ENCODE data around the gene PROCA1.
A peak's percentile ranks its signal among the peaks of the same experiment; 100 is the strongest.

The PROCA1 gene, protein sequence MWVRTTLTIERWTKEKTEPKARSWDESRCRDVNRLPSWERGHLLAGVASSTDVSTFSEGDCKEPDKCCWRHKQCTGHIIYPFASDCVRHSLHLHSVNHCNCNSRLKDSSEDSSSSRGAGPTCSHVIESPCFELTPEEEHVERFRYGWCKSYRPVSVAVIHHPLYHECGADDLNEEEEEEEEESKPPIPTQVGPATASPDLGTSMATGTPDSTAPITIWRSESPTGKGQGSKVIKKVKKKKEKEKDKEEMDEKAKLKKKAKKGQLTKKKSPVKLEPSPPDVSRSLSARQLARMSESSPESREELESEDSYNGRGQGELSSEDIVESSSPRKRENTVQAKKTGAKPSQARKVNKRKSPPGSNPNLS

DNA sequence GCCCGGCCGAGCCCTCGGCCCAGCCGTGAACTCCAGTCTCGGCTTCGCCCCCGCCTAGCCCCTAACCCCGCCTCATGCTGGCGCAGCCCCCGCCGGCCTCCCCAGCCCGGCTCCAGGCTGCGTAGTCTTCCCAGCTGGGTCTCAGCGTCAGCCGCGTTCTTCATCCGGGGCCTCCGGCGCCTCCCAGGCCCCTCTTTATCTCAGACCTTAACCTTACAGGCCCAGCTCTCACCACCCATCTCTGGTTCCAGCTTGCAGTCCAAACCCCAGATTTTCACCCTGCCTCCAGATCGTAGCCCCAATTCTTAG lies at the start of gene PROCA1:
Gene PROCA1, minus strand, starts transcription at position 166 of the 309 bp plus-strand sequence. CDS start 228 bp downstream, outside the sequence.
- DNase-seq (ENCODE audit: low read depth in 2 of 2): no peak

GRCh38 chr17:28760601-28761562 lies 49.2 kb upstream of the PROCA1 start:
- no peak for DNase-seq (ENCODE audit: low read depth in 2 of 2)

GRCh38 chr17:28759256-28759865 lies 47.7 kb upstream of the PROCA1 start:
- no peak for DNase-seq (ENCODE audit: low read depth in 2 of 2)

- no peak for DNase-seq (ENCODE audit: low read depth in 2 of 2)
These were observed 46.9 kb upstream of the PROCA1 start for GRCh38 chr17:28758411-28759121.

DNA sequence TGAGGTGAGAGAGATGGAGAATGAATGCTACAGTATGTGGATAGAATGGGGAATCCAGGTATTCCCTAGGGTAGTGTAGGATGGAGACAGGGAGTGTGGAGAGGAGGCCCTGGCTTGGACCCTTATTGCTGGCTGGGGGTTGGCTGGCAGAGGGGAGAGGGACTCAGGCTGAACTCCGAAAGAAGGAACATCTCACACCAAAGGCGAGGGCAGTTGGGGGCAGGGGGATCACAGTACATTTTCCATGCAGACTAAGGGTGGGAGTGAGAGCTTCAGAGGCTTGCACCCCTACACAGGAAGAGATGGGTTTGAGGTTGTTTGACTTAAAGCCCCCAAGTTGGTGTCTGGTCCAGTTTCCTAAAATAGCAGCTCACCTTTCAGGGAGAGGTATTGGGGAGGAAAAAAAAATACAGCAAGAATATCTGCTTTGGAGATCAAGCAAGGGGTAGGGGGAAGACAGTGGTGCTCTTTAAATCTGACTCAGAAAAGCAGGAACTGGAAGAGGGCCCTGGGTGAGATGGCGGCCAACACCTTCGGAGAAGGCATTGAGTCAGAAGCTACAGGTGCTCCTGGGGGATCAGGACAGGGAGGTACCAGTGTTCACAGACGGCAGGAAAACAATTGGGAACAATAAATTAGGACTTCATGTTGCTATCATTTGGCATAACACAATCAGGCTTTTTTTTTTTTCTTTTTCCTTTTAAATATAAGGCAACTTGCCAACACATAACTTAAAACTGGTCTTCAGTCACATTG lies 44.5 kb upstream of the PROCA1 start:
- DNase-seq (ENCODE audit: low read depth in 2 of 2): no peak

DNA sequence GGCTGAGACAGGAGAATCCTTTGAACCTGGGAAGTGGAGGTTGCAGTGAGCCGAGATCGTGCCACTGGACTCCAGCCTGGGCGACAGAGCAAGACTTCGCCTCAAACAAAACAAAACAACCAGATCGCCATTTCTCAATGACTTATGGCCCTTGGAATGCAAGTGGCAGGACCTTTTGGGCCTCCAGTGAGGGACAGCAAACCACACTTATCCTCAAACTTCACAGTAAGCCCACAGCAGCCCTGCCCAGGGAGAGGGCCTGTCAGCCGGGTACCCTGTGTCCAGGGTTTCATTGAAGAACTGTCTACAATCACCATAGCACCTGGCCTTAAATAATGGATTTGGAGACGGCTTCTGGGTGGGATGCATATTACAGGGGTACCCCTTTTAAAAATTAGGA lies 43.8 kb upstream of the PROCA1 start:
- DNase-seq (ENCODE audit: low read depth in 2 of 2): no peak

DNA sequence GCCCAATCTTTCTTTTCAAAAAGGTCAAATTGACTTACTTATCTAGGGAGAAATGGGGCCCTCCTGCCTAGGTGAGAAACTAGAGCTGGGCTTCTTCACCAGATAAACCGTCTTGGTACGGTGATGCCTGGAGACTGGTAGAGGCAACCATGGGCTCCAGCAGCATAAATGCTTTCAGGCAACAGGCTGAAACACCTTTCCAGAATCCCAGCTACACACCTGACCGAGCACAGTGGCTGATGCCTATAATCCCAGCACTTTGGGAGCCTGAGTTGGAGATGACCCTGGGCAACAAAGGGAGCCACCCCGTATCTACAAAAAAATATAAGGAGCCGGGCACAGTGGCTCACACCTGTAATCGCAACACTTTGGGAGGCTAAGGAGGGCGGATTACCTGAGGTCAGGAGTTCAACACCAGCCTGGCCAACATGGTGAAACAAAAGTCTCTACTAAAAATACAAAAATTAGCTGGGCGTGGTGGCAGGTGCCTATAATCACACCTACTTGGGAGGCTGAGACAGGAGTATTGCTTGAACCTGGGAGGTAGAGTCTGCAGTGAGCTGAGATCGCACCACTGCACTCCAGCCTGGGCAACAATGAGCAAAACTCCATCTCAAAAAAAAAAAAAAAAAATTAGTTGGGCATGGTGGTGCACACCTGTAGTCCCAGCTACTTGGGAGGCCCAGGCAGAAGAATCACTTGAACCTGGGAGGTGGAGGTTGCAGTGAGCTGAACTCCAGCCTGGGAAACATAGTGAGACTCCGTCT lies 40.1 kb upstream of the PROCA1 start:
- no peak for DNase-seq (ENCODE audit: low read depth in 2 of 2)

GRCh38 chr17:28750178-28751047 lies 38.7 kb upstream of the PROCA1 start:
- peak; percentile 76 to 80 for DNase-seq (ENCODE audit: low read depth in 2 of 2)

DNA sequence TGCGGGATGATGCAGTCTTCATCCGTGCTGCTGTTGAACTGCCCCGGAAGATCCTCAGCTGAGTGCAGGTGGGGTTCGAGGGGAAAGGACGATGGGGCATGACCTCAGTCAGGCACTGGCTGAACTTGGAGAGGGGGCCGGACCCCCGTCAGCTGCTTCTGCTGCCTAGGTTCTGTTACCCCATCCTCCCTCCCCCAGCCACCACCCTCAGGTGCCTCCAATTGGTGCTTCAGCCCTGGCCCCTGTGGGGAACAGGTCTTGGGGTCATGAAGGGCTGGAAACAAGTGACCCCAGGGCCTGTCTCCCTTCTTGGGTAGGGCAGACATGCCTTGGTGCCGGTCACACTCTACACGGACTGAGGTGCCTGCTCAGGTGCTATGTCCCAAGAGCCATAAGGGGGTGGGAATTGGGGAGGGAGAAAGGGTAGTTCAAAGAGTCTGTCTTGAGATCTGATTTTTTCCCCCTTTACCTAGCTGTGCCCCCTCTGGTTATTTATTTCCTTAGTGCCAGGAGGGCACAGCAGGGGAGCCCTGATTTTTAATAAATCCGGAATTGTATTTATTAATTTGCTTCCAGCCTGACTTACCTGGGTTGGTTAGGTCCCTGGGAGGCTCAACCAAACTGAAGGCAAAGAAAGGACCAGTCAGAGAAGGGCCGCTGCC lies 38.0 kb upstream of the PROCA1 start:
- DNase-seq (ENCODE audit: low read depth in 2 of 2): no peak

- DNase-seq (ENCODE audit: low read depth in 2 of 2): no peak
These were observed 37.3 kb upstream of the PROCA1 start for GRCh38 chr17:28748852-28749515.

- no peak for DNase-seq (ENCODE audit: low read depth in 2 of 2)
These were observed 36.4 kb upstream of the PROCA1 start for GRCh38 chr17:28747801-28748750.

- DNase-seq (ENCODE audit: low read depth in 2 of 2): no peak
These were observed 35.5 kb upstream of the PROCA1 start for GRCh38 chr17:28747051-28747691.

- no peak for DNase-seq (ENCODE audit: low read depth in 2 of 2)
These were observed 34.9 kb upstream of the PROCA1 start for GRCh38 chr17:28746611-28747050.

GRCh38 chr17:28745786-28746411 lies 34.2 kb upstream of the PROCA1 start:
- no peak for DNase-seq (ENCODE audit: low read depth in 2 of 2)

DNA sequence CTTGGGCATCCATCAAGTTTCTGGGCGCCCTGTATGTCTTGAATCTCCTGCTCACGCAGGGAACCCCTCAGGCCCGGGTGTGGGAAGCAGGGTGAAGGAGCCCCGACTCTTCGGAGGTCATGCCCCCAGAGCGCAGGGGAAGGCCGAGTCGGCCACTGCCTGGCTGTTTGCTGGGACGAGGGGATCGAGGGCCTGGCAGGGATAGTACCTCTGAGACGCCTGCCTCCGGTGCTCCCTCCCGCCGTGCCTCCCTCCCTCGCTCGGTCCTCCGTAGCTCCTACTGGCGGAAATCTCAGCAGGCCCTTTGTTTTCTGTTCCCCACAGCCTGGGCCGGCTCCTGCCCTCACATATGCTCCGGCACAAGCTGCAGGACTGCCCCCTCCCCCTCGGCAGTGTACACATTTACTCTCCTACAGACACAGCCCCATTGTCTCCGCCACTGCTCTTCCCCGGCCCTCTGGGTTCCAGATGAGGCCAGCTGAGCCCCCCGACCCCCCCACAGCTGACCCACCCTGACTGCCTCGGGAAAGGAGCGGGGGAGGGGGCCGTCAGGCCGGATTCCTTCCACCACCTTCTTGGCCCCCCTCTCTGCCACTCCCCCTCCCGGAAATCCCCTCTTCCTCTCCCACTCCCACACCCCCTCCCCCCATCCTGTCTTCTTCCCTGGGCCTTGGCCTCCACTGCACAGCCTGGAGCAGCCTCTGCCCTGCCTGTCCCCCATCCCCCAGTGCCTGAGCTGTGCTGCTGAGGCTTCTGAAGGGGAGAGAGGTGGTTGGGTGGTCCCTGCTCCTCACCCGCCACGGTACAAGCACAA lies 33.5 kb upstream of the PROCA1 start:
- no peak for DNase-seq (ENCODE audit: low read depth in 2 of 2)
